Urinary bladder (tissue), 2 donors: Measurements from ENCODE around the gene PPDPF. TPM values are rescaled to one million over a fixed set of nuclear protein-coding genes. Genes with fewer than 3 reads are reported as not detected.

Experiments used
- polyA plus RNA-seq: library from polyadenylated mRNA; stranded (reverse); fragments of 200-250 nt; gene quantifications from one replicate; pipeline ENCODE4 v1.2.3, GENCODE V29; 2013
- total RNA-seq: library from RNA; depleted of rRNA; stranded (reverse); fragments of >200 nt; gene quantifications from one replicate; pipeline ENCODE4 v1.2.3, GENCODE V29; 2014
- donor health status: healthy.

Gene PPDPF
- total and polyA plus RNA-seq, 2 donors, result 44.7 to 545 TPM

Other genes starting within 250 kb of the PPDPF start
- gene ARFGAP1, start 248.0 kb upstream of the PPDPF start, total RNA-seq, result 53.1 TPM
- gene ARFGAP1, start 248.0 kb upstream of the PPDPF start, polyA plus RNA-seq, result 56.3 TPM
- gene COL20A1, start 227.6 kb upstream of the PPDPF start, total RNA-seq, result 1.2 TPM
- not detected for gene COL20A1, start 227.6 kb upstream of the PPDPF start, polyA plus RNA-seq
- gene CHRNA4, start 159.4 kb upstream of the PPDPF start, total RNA-seq, result 0.79 TPM
- gene CHRNA4, start 159.4 kb upstream of the PPDPF start, polyA plus RNA-seq, result not detected
- 2.1 TPM for gene KCNQ2, start 48.1 kb upstream of the PPDPF start, total RNA-seq
- gene KCNQ2, start 48.1 kb upstream of the PPDPF start, polyA plus RNA-seq, result 0.14 TPM
- gene EEF1A2, start 21.7 kb upstream of the PPDPF start, total RNA-seq, result 11.2 TPM
- 5.1 TPM for gene EEF1A2, start 21.7 kb upstream of the PPDPF start, polyA plus RNA-seq
- gene PTK6, start 16.6 kb downstream of the PPDPF start, total RNA-seq, result 2.8 TPM
- gene PTK6, start 16.6 kb downstream of the PPDPF start, polyA plus RNA-seq, result 3.4 TPM
- gene SRMS, start 27.0 kb downstream of the PPDPF start, total RNA-seq, result 0.48 TPM
- gene SRMS, start 27.0 kb downstream of the PPDPF start, polyA plus RNA-seq, result not detected
- gene FNDC11, start 33.4 kb downstream of the PPDPF start, total RNA-seq, result 0.63 TPM
- 0.98 TPM for gene FNDC11, start 33.4 kb downstream of the PPDPF start, polyA plus RNA-seq
- gene HELZ2, start 53.5 kb downstream of the PPDPF start, total RNA-seq, result 19.9 TPM
- 15.5 TPM for gene HELZ2, start 53.5 kb downstream of the PPDPF start, polyA plus RNA-seq
- gene GMEB2, start 106.3 kb downstream of the PPDPF start, total RNA-seq, result 7.7 TPM
- gene GMEB2, start 106.3 kb downstream of the PPDPF start, polyA plus RNA-seq, result 12.1 TPM
- gene STMN3, start 132.7 kb downstream of the PPDPF start, total RNA-seq, result 17.7 TPM
- gene STMN3, start 132.7 kb downstream of the PPDPF start, polyA plus RNA-seq, result 44.7 TPM
- 13.3 TPM for gene RTEL1, start 137.5 kb downstream of the PPDPF start, total RNA-seq
- gene RTEL1, start 137.5 kb downstream of the PPDPF start, polyA plus RNA-seq, result 12.3 TPM
- 0.42 TPM for gene TNFRSF6B, start 175.9 kb downstream of the PPDPF start, total RNA-seq
- 35.6 TPM for gene TNFRSF6B, start 175.9 kb downstream of the PPDPF start, polyA plus RNA-seq
- 17.9 TPM for gene ARFRP1, start 187.2 kb downstream of the PPDPF start, total RNA-seq
- 40.8 TPM for gene ARFRP1, start 187.2 kb downstream of the PPDPF start, polyA plus RNA-seq
- gene ZGPAT, start 187.3 kb downstream of the PPDPF start, total RNA-seq, result 11.0 TPM
- gene ZGPAT, start 187.3 kb downstream of the PPDPF start, polyA plus RNA-seq, result 30.7 TPM
- 1.1 TPM for gene LIME1, start 215.9 kb downstream of the PPDPF start, total RNA-seq
- gene LIME1, start 215.9 kb downstream of the PPDPF start, polyA plus RNA-seq, result 7.9 TPM
- 8.6 TPM for gene SLC2A4RG, start 219.0 kb downstream of the PPDPF start, total RNA-seq
- 106 TPM for gene SLC2A4RG, start 219.0 kb downstream of the PPDPF start, polyA plus RNA-seq